ENCODE measurements around the gene FABP7.

- no peak for TF ChIP-seq EZH2phosphoT487 (IDR thresholded peaks at IDR 0.05; ENCODE audit: low read depth)
- no peak for TF ChIP-seq CTCF (IDR thresholded peaks at IDR 0.05; ENCODE audit: low read depth, low read length)
Measured at GRCh38 chr6:122736616-122737015, 42.9 kb upstream of the FABP7 start.

Measured in OCI-LY3 (cell line).